ENCODE data around the gene BOLA1. TPM values are rescaled to one million over a fixed set of nuclear protein-coding genes. Genes with fewer than 3 reads are reported as not detected.

Gene BOLA1
- polyA plus RNA-seq, 1 of the 3 experiments (the other 2 are of a cell fraction), result 24.6 TPM

- no peak for TF ChIP-seq ZBTB33 (IDR thresholded peaks at IDR 0.05; ENCODE audit: borderline replicate concordance, low read depth)
These were observed 37.0 kb downstream of the BOLA1 start, which contains the start of gene MTMR11 (continued) for GRCh38 chr1:149936170-149936991.

- no peaks in the 10 kb centered on the region for H3K9me2 ChIP-seq
These were observed 37.8 kb downstream of the BOLA1 start for GRCh38 chr1:149936992-149937705.

More at GRCh38 chr1:149936992-149937705, 37.8 kb downstream of the BOLA1 start:
- H3K36me3 ChIP-seq (replicated peaks in 1 of 2; ENCODE audit: control insufficient read depth in 1 of 2, insufficient read depth in 2 of 2, low read length in 1 of 2), result peaks cover 3 to 5% of the 10 kb centered on the region in 2 experiments
- peaks cover 42% of the 10 kb centered on the region for H3F3A ChIP-seq (replicated peaks; ENCODE audit: insufficient read depth)
- WGBS (ENCODE audit: low lambda C conversion rate), result 58% methylated on average over 8 of the region's 8 CpGs
- H3K4me1 ChIP-seq (ENCODE audit: control insufficient read depth in 1 of 2, insufficient read depth in 2 of 2, low read depth in 1 of 2, low read length in 1 of 2), result peaks cover 22 to 29% of the 10 kb centered on the region in 2 experiments
- H3K9me3 ChIP-seq, result no peaks in the 10 kb centered on the region
- peak overlapping the region; percentile 51; a peak in 2 of 4 replicates for H3K4me3 ChIP-seq (ENCODE audit: low read depth in 2 of 2, low read length in 1 of 2)
- H3K79me2 ChIP-seq (ENCODE audit: insufficient read depth), result no peaks in the 10 kb centered on the region
- peak overlapping the region; percentile 64 for H3K4me2 ChIP-seq
- peak overlapping the region; percentile 58; the same call in 1 of the 2 replicates for H3K9ac ChIP-seq
- ChIA-PET POLR2A (interaction anchor here (1.3 to 3.4 kb wide), 2 partner anchors 9 to 50 kb away, joined by 4 to 30 read pairs; a partner anchor contains a TSS), CTCF (interaction anchor here (0.8 to 2.9 kb wide), 4 partner anchors 9 to 232 kb away, joined by 3 to 10 read pairs (median 4); partner anchors contain the start of gene SF3B4)
- peak overlapping the region; percentile 73 to 83 for H3K27ac ChIP-seq (ENCODE audit: low read depth in 2 of 2, low read length in 1 of 2)
- H2AFZ ChIP-seq (ENCODE audit: low read depth), result no peak overlapping the region; the same call in 1 of the 2 replicates
- H3K27me3 ChIP-seq (ENCODE audit: insufficient read depth), result no peaks in the 10 kb centered on the region
- TF ChIP-seq RAD21 (IDR thresholded peaks at IDR 0.05; ENCODE audit: low read length) (no peak), EZH2phosphoT487 (IDR thresholded peaks at IDR 0.05; ENCODE audit: borderline replicate concordance, low read depth) (no peak), CTCF (IDR thresholded peaks at IDR 0.05) (peak; percentile 19; the same call in 1 of the 2 replicates), POLR2AphosphoS5 (IDR thresholded peaks at IDR 0.05; ENCODE audit: low read depth, low read length) (peak; percentile 39), PBX3 (IDR thresholded peaks at IDR 0.05) (no peak; the same call in 1 of the 2 replicates), CHD2 (IDR thresholded peaks at IDR 0.05; ENCODE audit: low read length, partially characterized antibody) (no peak), FOXM1 (IDR thresholded peaks at IDR 0.05; ENCODE audit: low read depth) (no peak), USF1 (IDR thresholded peaks at IDR 0.05; ENCODE audit: borderline replicate concordance, low read depth) (no peak)
- H4K20me1 ChIP-seq (ENCODE audit: insufficient read depth), result no peaks in the 10 kb centered on the region
- no peak for DNase-seq
